Upper lobe of right lung (tissue), 1 donor: ENCODE measurements around the gene SLC22A1. TPM values are rescaled to one million over a fixed set of nuclear protein-coding genes. Genes with fewer than 3 reads are reported as not detected.

Experiments
- ATAC-seq: fragments of 200-7000 bp; cut with Tn5 transposase; one replicate; pipeline ENCODE4 v1.9.1; 2020; ENCODE audit warnings: mild to moderate bottlenecking, moderate library complexity
- DNase-seq: peaks from one replicate; pipeline ENCODE4 v3.0.0-alpha.2; 2020
- H3K27ac ChIP-seq: fragments of 200-600 bp; one replicate; pipeline ENCODE4 v1.8.0; 2022
- H3K27me3 ChIP-seq: fragments of 200-600 bp; one replicate; pipeline ENCODE4 v1.8.0; 2022; ENCODE audit warnings: mild to moderate bottlenecking
- H3K36me3 ChIP-seq: fragments of 200-600 bp; one replicate; pipeline ENCODE4 v1.8.0; 2022
- H3K4me1 ChIP-seq: fragments of 200-600 bp; one replicate; pipeline ENCODE4 v1.8.0; 2022
- H3K4me3 ChIP-seq: fragments of 200-600 bp; one replicate; pipeline ENCODE4 v1.8.0; 2022; ENCODE audit warnings: mild to moderate bottlenecking
- H3K9me3 ChIP-seq: fragments of 200-600 bp; one replicate; pipeline ENCODE4 v1.8.0; 2022
- CTCF ChIP-seq: fragments of 200-600 bp; IDR thresholded peaks from one replicate; pipeline ENCODE4 v1.8.0; 2022; ENCODE audit warnings: antibody characterized with exemption
- intact Hi-C: fragments of 100-400 bp; cut with DNase I; formaldehyde crosslinking; loops from one replicate; pipeline ENCODE4 v1.11.0; 2022
- long read RNA-seq: library from polyadenylated mRNA; unstranded; transcript quantifications from one replicate; pipeline ENCODE4 v2.0.0, GENCODE V29; 2021
- total RNA-seq: library from RNA; stranded (reverse); fragmentation: NEBNext Ultra II Directional; extraction: Animal tissue kit (Norgen Biotek cat#: 25700); gene quantifications from one replicate; pipeline ENCODE4 v1.2.1, GENCODE V29; 2021
- donor health status: DM: no; HTN: yes; CAD: no; lungs with severe emphysema.

The SLC22A1 gene
- total RNA-seq = 2.7 TPM
- long read RNA-seq = 0 reads

- no peak for TF ChIP-seq CTCF
- Histone ChIP-seq H3K27ac (no peak within 1 kb of the TSS), H3K27me3 (no peaks in the 10 kb centered on the region), H3K9me3 (no peaks in the 10 kb centered on the region), H3K4me1 (no peaks in the 10 kb centered on the region), H3K36me3 (no peaks in the 10 kb centered on the region), H3K4me3 (no peak within 1 kb of the TSS)
- no peak for DNase-seq
- ATAC-seq = no peak
- intact Hi-C loops = no loop called here
Measured at GRCh38 chr6:160121558-160121957, at the start of gene SLC22A1. Gene SLC22A1, plus strand, starts transcription at chr6:160121815. Its CDS starts 121 bp downstream, at chr6:160121936.

DNA sequence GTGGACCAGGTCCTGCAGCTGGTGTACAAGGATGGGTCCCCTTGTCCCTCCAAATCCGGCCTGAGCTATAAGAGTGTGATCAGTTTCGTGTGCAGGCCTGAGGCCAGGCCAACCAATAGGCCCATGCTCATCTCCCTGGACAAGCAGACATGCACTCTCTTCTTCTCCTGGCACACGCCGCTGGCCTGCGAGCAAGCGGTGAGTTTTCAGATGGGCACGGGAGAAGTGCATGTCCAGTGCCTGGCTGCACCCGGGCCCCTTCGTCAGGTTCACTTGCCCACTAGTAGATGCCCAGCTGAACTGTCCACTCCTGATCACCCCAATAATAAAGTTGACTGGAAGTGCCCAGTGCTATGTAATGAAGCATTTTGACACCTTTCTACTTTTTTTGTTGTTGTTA, 48.3 kb upstream of the SLC22A1 start:
- Histone ChIP-seq H3K4me3 (no peak overlapping the region), H3K36me3 (peaks cover 99% of the 10 kb centered on the region), H3K27ac (no peak overlapping the region), H3K9me3 (no peaks in the 10 kb centered on the region), H3K27me3 (no peaks in the 10 kb centered on the region), H3K4me1 (no peaks in the 10 kb centered on the region)
- intact Hi-C loops = no loop called here
- DNase-seq = no peak
- ATAC-seq = no peak
- TF ChIP-seq CTCF = no peak

DNA sequence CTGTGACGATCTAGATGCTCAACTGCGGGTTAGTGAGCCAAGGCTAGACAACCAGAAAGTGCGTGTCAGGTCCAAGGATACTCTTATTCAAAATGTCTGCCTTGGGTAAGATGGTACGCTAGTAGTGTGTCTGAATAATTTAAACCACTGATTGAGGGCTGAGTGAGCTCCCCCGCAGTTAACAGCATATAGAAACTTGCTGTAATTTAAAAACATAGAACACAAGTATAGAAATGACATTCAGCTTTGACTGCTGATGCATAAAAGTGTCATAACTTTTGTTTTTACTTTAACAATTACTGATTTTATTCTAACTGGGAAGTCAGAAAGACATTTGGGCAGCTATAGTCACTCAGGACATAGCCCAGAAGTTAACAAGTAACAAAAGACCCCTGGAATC, 45.6 kb upstream of the SLC22A1 start:
- no peak for TF ChIP-seq CTCF
- no peaks in the 10 kb centered on the region for H3K9me3 ChIP-seq
- ATAC-seq (no peak), DNase-seq (no peak)
- intact Hi-C loops = no loop called here
- H3K36me3 ChIP-seq = peaks cover 99% of the 10 kb centered on the region
- no peaks in the 10 kb centered on the region for H3K27me3 ChIP-seq
- no peaks in the 10 kb centered on the region for H3K4me1 ChIP-seq
- H3K4me3 ChIP-seq = no peak overlapping the region
- H3K27ac ChIP-seq = no peak overlapping the region

- Histone ChIP-seq H3K9me3 (no peaks in the 10 kb centered on the region), H3K27me3 (no peaks in the 10 kb centered on the region), H3K4me1 (no peaks in the 10 kb centered on the region), H3K27ac (no peak overlapping the region), H3K4me3 (no peak overlapping the region), H3K36me3 (peaks cover 96% of the 10 kb centered on the region)
- DNase-seq (no peak), ATAC-seq (no peak)
- no peak for TF ChIP-seq CTCF
- intact Hi-C loops = no loop called here
Measured at GRCh38 chr6:160077024-160077423, 44.6 kb upstream of the SLC22A1 start.

DNA sequence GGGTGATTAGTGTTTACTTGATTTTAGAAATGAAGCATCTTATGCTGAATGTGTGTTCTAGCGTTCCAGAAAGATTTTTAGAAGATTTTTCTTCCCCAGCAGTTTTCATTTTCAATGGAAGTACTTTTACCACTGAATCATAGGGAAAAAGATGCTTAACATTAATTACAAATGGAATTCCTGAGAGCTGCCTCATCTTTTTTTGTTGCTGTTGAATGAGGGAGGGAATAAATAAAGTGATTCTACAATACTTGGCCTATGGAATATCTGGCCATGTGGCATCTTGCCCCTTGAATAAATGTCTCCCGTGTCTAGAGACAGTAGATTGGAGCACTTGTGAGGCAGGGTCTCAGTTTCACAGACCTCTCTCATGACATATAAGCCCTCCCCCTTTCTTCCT, 44.1 kb upstream of the SLC22A1 start:
- Histone ChIP-seq H3K27me3 (no peaks in the 10 kb centered on the region), H3K4me1 (no peaks in the 10 kb centered on the region), H3K36me3 (peaks cover 96% of the 10 kb centered on the region), H3K4me3 (no peak overlapping the region), H3K27ac (no peak overlapping the region), H3K9me3 (no peaks in the 10 kb centered on the region)
- ATAC-seq = no peak
- DNase-seq = no peak
- intact Hi-C loops = no loop called here
- TF ChIP-seq CTCF = no peak
